Dedifferentiated amniotic fluid mesenchymal stem cell (primary cell): ENCODE data around the gene VGLL4.

Experiments
- DNase-seq: peaks from one replicate; pipeline ENCODE4 v3.0.0-alpha.2; 2016; ENCODE audit errors: extremely low spot score

Gene VGLL4

DNA sequence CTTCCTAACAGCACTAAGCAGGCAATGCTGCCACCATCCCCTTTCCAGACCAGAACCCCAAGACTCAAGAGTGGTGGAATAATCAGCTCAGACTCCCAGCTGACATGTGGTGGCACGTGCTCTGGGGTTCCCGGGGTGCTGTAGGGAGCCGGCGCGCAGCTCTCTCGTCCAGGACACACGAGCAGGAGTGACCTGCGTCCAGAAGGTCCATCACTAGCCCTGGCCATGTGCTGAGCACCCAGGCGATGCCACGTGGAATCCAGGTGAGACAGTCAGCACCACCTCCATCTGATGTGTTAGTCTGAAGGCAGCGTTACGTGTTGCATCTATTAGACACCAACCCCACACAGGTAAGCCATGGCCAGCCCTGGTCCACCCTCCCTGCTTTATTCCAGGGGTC lies 78.2 kb downstream of the VGLL4 start:
- no peak for DNase-seq

DNA sequence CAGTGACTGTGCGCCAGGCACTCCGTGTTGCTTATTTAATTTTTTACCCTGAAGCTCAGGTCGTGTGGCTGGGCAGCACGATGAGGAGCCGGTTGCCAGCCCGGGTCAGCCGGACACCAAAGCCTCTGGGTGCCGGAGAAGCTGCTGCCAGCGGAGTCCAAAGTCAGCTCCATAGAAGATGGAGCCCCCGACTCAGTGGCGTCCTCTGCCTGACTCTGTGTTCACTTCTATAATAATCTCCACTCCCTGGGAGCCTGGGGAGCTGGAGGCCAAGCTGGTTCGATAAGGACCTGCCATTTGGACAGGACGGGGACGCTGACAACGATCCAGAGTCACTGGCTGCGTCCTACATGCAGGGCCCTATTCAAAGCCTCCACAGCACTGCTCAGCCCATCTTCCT lies 78.6 kb downstream of the VGLL4 start:
- DNase-seq, result no peak

DNA sequence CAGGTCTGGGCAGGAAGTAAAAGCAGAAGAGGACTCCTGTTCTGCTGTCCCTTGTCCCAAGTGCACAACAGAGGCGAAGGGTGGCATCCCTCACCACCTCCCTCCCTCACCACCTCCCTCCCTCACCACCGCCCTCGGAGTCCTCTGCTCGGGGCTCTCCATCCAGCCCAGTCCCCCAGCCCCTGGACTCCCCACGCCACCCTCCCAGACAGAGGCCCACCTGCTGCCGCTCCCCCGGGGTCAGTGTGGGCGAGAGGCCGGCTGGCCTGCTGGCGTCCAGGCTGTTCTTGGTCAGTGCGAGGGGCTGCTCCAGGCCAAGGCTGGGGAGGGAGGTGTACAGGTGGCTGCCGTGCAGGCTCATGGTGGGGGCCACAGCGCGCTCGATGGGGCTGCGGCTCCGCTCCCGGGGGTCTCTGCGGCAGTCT lies 79.1 kb downstream of the VGLL4 start:
- no peak for DNase-seq

DNA sequence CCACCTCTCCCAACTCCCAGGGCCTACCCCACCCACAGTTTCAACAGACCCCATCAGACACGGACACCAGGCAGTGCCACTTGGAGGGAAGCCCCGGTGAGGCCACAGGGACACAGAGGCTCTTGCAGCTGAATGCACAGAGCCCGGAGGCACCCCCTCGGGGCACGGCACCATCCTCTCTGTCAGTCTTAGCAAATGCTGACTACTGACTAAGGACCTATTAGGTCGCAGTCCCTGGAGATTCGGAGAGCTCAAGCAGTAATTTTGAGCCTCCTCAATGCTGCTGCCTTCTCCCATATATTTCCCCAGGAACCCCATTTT lies 79.9 kb downstream of the VGLL4 start:
- DNase-seq, result no peak

DNA sequence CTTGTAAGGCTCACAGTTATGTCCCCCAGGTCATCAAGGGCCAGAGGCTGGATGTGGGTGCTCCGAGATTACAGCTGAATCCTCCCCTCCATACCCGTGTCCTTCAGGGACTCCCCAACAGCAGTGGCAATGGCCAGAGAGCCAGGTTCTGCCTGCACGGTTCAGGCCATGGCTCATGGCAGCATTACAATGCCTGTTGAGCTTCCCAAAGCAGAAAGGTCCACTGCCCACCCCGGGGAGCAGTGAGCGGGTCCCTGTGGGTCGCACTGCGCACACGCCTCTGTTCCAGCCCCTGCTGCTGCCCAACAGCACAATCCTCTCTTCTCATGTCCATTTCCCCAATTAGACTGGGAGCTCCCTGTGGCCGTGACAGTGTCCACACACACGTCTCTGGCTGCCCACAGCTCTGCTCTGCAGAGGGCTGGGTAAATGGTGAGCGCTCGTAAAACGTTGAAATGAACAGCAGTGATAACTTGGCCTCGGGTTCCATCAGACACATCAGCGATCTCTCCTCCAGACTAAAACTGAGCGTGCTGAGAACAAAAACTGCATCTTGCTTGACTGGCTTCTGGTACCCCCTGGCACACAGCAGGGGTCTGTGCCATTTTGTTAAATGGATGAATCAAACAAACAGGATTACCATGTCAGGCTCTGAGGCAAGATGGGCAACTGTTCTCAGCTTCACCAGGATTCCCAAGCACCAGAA lies 80.4 kb downstream of the VGLL4 start:
- DNase-seq, result no peak

DNA sequence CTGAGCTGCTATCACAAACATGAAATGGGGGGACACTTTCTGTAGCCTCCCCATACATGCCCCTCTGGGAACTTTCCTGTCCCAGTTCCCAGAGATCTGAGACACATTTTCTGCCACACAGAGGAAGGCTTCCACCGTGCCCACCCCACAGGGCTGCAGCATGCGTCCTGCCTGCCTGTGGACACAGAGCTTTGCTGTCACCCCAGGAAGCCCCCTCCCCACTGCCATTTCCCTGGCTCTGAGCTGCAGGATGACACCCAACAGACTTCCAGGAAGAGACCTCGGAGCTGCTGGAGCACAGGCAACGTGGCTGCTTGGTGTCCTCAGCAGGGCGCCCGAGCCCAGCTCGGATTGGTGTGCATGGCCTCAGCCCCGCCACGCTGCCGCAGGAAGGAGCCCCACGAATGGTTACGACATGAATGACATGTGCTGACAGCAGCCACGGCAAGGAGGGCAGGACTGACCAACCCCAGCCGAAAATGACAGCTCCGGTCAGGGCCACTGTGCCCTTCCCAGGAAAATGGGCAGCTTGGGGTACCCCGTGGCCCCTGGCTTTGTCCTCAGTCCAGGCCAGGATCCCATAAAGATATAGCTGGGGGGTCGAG lies 81.3 kb downstream of the VGLL4 start:
- no peak for DNase-seq

DNA sequence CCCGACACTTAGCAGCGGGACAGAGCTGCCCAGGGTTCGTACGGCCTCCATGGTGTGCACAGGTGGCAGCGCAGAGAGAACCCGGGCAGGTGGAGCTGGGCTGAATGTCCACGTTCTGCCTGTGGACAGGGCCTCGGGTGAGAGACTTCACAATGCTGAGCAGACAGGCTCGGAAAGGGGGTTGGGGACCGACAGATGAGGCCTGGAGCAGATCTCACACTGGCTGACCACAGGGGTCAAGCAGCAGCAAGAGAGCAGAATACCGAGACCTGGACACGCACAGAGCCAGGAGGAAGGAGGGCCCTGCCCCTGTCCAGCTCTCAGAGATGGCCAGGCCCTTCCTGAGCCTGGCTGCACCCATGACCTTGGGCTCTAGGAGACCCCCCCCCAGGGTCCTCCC lies 83.0 kb downstream of the VGLL4 start:
- no peak for DNase-seq

DNA sequence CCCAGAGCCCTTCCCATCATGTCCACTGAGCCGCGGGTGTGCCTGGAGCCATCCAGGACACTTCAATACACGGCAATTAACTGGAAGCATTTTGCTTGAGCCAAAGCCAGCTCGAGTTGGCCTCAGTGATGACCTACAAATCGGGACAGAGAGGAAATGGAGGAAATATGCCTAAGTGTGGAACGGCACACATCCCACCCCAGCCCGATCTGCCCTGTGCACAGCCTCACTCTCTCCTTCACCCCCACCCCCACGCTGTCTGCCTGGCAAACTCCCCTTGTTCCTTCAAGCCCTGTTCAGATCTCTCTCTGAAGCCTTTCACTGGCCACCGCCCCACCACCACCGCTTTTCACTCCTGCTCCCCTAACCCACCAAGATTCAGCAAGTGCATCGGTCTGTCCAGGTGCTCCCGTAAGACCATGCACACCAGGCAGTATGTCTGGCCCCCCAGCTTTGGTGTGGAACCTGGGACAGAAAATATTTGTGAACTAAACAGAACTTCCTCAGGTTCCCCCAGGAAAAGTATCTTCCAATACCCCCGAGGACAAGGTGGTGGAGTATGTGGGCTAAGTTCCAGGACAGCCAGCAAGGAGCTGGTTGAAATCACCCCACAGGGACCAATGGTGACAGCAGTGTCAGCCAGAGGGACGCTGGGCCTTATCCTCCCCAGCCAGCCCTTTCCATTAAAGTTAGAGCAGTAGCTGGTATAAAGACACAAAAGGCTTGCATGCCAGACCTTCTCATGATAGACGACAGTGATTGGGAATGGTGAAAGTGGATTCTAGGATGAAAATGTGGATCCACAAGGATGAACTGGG lies 83.7 kb downstream of the VGLL4 start:
- DNase-seq, result no peak

DNA sequence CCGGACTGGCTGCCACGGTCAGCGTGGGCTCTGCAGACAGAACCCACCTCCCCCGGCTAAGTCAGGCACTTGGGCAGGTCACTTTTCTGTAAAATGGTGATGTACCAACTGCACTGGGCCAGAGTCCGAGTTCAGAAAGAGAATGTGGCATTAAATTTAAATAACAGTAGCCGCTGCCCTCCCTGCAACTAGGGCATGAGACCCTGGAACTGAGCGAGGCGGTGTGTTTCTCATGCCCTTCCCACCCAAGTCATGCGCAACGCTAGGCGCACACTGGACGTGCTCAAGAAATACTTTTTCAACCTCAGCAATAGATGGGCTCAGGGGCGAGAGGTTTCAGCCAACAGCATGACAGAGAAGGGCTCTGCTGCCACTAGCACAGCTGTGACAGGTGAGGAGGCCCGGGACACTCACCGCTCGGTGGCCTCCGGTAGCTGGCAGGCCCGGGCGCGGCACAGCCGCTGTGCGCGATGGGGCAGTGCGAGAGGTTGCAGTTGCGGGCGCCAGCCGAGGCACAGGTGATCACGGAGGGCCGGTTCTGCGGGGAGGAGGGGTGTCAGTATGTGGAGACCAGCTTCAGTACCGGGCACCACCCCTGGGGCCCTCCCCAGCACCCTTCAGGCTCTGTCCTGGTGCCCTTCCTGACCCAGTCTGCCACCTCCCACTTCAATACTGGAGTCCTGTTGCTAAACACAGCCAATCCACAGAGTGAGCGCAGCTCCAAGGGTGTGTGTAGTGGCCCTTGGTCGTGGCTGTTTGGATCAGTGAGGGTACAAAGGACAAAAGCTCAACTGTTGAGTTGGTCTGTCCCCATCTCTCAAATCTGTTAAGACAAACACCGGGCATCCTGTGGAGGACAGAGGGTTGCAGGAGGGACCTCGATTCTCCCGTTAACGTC lies 84.5 kb downstream of the VGLL4 start:
- DNase-seq, result no peak

DNA sequence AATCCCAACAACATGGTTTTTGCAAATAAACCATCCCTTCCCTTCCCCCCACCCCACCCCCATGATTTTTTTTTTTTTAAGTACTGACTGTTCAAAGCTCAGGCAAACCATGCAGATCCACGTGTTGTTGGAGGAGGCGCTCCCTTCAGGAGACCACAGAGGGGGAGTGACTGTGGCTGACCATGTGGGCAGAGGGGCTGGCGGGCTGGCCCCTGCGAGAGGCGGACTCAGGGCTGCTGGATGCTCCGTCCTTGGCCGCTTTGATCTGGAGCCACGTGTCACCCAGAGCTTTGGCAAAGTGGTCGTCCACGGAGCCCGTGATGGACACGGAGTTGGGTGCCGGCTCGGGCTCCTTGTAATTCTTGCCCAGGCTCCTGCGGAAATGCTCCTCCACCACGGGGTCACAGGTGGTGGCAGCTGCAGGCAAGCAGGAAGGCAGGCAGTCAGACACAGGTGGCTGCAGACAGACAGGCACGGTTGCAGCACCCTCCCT lies 85.3 kb downstream of the VGLL4 start:
- no peak for DNase-seq

DNA sequence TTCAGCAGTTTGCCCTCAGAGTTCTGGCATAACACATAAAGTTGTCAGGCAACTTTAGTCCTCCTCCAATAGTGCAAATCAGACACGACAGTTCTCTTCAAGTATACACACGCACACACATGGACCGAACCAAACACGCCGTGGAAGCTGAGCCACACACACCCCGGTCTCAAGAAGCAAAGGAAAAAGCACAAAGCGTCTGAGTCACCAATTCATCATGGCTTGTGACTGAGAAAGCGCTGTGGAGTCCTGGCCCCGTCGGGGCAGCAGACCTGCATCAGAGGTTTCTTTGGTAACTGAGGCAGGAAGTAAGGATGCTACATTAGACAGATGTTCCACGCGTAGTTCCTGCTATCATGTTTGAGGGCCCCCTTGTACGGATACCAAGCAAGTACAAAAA lies 85.7 kb downstream of the VGLL4 start:
- peak; percentile 53 for DNase-seq

DNA sequence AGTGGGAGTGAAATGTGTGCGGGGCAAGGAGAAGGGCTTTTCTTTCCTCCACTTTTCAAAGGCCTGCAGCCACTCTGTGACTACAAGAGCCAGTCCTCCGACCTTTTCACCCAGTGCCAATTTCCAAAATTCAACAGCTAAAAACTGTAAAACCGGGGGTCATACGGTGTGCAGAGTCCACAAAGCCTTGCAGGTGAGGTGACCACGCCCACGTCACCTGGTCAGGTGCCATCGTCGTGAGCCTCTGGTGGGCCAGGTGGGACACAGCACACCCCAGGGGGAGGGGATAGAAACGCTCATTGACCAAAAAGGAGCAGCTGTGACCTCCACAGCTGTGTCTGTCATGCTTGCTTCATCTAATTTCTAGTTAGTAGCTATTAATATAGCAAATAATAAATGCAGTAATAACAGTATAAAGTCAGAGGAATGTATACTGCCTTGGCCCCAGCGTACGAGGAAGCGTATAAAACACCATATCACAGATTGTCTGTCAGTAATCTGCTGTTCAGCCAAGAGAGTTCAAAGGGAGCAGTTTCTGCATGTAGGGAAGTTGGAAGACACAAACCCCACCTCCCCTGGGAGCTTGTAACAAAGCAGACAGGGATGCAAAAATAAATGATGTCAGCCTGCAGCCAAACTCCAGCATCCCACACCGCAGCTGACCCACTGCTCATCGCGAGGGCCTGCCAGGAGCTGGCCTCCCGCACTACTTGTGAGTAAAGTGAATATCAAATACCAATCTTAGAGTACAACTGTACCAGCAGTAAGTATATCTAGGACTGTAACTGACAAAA lies 86.7 kb downstream of the VGLL4 start:
- peak; percentile 27 for DNase-seq

DNA sequence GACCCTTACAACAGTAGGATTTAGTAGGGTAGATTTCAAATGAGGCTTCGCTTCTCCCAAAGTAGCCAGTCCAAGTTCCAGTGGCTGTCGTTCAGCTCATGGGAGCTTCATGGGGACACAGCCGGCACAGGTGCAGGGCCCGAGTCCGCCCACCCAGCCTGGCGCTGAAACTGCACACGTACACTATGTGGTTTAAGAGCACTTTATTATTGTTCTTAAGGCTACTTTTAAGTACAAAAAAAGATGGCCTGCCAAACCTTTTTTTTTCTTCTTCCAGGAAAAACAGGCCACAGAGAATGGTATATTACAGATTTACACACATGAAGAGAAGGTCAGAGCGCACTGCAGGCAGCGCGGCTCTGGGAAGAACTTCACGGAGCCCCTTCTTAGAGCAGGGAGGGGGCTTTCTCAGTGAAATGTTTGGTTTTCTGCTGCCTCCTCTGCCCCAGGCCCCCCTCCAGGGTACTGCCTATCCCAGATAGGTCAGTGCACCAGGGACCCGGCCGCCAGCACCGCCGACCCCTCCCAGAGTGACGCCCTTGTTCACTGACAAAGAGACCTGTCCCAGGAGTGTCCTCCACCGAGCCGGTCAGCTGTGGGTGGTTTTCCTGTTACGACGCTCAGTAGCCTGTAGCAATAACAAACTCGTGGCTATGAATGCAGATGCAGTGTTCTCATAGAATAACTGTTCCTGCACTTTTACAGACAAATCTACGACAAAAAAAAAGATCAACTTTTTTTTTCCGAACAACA lies 87.7 kb downstream of the VGLL4 start:
- no peak for DNase-seq

DNA sequence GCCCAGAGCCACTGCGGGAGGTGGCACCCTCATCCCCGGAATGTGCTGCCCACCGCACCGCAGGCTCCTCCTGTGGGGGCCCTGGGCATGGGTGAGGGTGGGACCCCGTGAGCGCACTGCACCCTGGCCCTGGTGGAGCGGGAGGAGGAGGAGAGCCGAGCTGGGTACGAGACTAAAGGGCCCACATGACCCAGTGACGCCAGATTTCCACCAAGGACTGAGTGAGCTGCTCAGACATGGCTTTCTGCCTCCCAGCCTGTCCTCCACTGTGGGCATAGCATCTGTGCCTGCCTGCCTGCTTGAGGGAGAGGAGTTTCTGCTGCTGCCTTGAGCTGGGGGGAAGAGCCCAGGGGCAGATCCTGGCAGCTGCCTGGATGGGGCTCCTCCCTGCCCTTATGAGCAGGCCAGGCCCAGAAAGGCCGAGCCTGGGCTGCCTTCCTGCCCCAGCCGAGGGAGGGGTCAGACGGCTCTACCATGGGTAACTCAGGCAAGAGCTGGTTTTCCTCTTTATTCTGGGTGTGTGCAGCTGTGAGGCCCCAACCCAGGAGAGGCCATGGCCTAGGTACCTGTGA lies 88.4 kb downstream of the VGLL4 start:
- DNase-seq, result no peak

DNA sequence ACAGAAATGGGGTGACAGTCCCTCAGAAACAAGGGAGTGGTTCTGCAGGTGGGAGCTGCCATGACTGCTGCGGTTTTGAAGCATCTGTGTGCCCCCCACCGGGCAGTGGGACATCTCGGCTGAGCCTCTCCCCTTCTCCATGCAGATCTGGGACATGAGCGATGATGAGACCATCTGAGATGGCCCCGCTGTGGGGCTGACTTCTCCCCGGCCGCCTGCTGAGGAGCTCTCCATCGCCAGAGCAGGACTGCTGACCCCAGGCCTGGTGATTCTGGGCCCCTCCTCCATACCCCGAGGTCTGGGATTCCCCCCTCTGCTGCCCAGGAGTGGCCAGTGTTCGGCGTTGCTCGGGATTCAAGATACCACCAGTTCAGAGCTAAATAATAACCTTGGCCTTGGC lies 89.0 kb downstream of the VGLL4 start:
- DNase-seq, result no peak

DNA sequence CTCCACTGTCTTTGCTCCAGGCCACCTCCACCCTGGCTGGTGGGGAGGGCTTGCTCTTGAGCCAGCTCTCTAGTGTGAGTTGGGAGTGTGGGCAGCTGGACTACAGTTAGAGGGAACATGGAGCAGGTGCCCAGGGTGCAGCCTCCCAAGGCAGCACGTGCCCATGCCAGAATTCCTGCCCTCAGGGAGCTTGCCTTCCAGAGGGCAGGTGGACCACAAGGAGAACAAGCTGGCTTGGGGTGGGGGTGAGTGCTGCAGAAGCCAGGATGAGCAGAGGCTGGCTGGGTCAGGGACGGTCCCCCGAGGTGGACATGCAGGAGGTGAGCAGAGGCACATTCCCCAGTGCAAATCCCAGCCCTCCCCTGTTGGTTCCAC lies 89.5 kb downstream of the VGLL4 start:
- no peak for DNase-seq

DNA sequence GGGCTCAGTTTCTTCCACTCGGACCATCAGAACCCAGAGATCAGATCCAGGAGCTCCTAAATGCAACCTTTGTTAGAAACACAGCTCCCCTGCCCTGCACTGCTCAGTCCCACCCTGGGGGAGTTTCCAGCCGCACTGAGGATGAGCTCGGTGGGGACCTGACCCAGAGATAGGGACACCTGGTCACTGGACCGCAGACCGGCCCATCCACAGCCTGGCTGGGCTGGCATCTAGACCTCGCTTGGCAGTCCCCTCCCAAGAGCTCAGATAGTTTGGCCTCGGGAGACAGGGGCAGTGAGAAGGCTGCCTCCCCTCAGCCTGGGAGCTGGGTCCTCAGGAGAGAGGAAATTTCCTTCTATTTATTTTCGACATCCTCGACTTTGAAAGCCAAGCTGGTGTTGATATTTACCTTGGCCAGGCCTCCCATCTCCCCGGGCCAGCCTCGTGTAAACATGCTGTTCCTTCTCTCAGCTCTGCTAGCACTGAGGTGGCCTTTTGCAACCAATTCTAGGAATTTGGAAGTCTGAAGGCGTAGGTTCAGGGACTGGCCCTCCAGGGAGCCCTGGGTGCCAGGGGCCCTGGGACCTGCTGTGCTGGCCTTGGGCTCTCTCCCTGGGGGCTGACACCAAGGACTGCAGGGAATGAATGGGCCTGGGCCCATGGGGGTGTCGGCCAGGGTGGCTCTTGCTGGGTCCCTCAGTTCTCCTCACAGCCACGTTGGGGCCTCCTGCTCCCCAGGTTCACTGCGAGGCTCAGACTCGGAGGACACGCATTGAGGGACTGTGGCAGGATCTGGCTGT lies 90.1 kb downstream of the VGLL4 start:
- no peak for DNase-seq

DNA sequence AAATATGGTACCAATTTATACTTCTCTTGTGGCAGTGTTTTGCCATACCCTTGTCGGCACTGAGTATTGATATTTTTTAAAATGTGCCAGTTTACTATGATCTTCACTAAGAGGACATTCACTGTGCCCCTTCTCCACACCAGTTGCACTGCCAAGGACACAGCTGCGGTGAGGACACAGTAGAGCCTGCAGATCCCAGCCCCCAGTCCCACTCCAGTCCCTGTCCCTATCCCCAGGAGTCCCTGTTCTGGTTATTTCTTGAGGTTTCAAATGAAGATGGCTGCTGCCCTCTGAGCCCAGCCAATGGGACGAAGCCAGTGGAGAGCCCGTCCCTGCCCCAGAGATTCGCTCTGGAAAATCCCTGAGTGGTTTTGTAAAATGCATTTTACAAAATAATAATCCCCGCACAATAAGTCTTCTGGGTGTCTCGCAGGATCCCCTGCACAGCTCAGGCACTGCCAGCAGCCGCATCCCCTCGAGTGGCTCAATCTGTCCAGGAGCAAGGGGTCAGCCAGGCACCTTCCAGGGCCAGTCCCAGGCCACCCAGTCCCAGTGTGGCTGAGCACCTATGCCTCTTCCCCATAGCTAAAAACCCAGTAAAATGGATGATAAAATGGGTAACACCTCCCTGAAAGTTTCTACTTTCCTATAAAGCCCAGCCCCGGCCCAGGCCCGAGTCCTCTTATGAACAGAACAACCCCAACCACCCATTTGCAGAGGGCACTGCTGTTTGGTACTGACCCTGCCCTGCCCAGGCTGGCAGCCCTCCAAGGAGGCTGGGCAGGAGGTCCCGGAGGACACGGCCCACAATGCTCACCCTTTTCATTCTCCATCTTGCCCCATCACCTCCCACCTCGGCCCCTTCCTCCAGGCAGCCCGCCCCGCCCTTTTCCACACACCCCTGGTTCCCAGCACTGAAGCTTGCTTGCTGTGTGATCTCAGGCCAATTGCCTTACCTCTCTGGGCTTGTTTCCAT lies 91.1 kb downstream of the VGLL4 start:
- no peak for DNase-seq
